SJCRH30 (cell line): ENCODE data around the gene LPCAT3. TPM values are rescaled to one million over a fixed set of nuclear protein-coding genes. Genes with fewer than 3 reads are reported as not detected.

Experiments used
- DNase-seq, 2 experiments: peaks; one replicate each; pipeline ENCODE4 v3.0.0-alpha.2; 2015 to 2020
- H3K27ac ChIP-seq: fragments of 250-450 bp; sonication (Bioruptor Pico); 2 replicates; pipeline ENCODE4 v1.5.1; 2020; ENCODE audit warnings: mild to moderate bottlenecking, moderate library complexity
- H3K27me3 ChIP-seq: fragments of 250-450 bp; sonication (Bioruptor Pico); 2 replicates; pipeline ENCODE4 v1.5.1; 2020; ENCODE audit warnings: mild to moderate bottlenecking, moderate library complexity
- H3K36me3 ChIP-seq: fragments of 250-450 bp; sonication (Bioruptor Pico); 2 replicates; pipeline ENCODE4 v1.5.1; 2020; ENCODE audit warnings: mild to moderate bottlenecking, moderate library complexity
- H3K4me1 ChIP-seq: fragments of 250-450 bp; sonication (Bioruptor Pico); 2 replicates; pipeline ENCODE4 v1.5.1; 2020; ENCODE audit warnings: mild to moderate bottlenecking, moderate library complexity
- H3K4me3 ChIP-seq: fragments of 250-450 bp; sonication (Bioruptor Pico); 2 replicates; pipeline ENCODE4 v1.5.1; 2020; ENCODE audit warnings: mild to moderate bottlenecking, moderate library complexity
- H3K9me3 ChIP-seq: fragments of 250-450 bp; sonication (Bioruptor Pico); replicated peaks from 2 replicates; pipeline ENCODE4 v1.5.1; 2020; ENCODE audit warnings: mild to moderate bottlenecking, moderate library complexity
- total RNA-seq: library from RNA; depleted of rRNA; stranded (reverse); fragments of >200 nt; shearing (Covaris generic); gene quantifications from 2 replicates; pipeline ENCODE4 v1.2.3, GENCODE V29; 2014; rRNA removed

The LPCAT3 gene
- total RNA-seq, 1 experiment from 2014 or later: 19.9 TPM

- no peaks in the 10 kb centered on the region for H3K9me3 ChIP-seq
- H3K27me3 ChIP-seq: no peaks in the 10 kb centered on the region
- H3K4me3 ChIP-seq: peak overlapping the region; percentile 74
- peak overlapping the region; percentile 24; the same call in 1 of the 2 replicates for H3K27ac ChIP-seq
- peaks cover 26% of the 10 kb centered on the region for H3K4me1 ChIP-seq
- H3K36me3 ChIP-seq: peaks cover 13% of the 10 kb centered on the region
- DNase-seq: no peak
These were observed 90.1 kb downstream of the LPCAT3 start for GRCh38 chr12:6928022-6928702.

- peaks cover 26% of the 10 kb centered on the region for H3K4me1 ChIP-seq
- peak; percentile 77 to 82 for DNase-seq
- peak within 1 kb of the TSS; percentile 95 for H3K4me3 ChIP-seq
- peak within 1 kb of the TSS; percentile 87 for H3K27ac ChIP-seq
- H3K9me3 ChIP-seq: no peaks in the 10 kb centered on the region
- H3K27me3 ChIP-seq: no peaks in the 10 kb centered on the region
- peaks cover 8% of the 10 kb centered on the region for H3K36me3 ChIP-seq
These were observed 90.8 kb downstream of the LPCAT3 start, which contains the start of gene ATN1 for GRCh38 chr12:6927379-6928021. TSS of gene ATN1 (plus strand) at chr12:6927959. CDS start at chr12:6934002, 6,043 bp downstream.

Other genes with a start within 250 kb of the LPCAT3 start
- gene LAG3, start 246.0 kb downstream of the LPCAT3 start, total RNA-seq: 0.16 TPM in 1 of 2 replicates, not detected in the other
- gene CD4, start 228.9 kb downstream of the LPCAT3 start, total RNA-seq: not detected in 2 replicates
- gene GPR162, start 196.7 kb downstream of the LPCAT3 start, total RNA-seq: 2.2 and 3.5 TPM in 2 replicates
- 13.7 and 19.3 TPM in 2 replicates for gene P3H3, start 190.1 kb downstream of the LPCAT3 start, total RNA-seq
- 2.2 and 3.2 TPM in 2 replicates for gene GNB3, start 177.6 kb downstream of the LPCAT3 start, total RNA-seq
- 96.8 and 104 TPM in 2 replicates for gene CDCA3, start 167.2 kb downstream of the LPCAT3 start, total RNA-seq
- 76.7 and 78.0 TPM in 2 replicates for gene USP5, start 166.3 kb downstream of the LPCAT3 start, total RNA-seq
- 1,296 and 1,386 TPM in 2 replicates for gene TPI1, start 150.9 kb downstream of the LPCAT3 start, total RNA-seq
- 2.6 and 3.7 TPM in 2 replicates for gene SPSB2, start 145.2 kb downstream of the LPCAT3 start, total RNA-seq
- gene LRRC23, start 113.7 kb downstream of the LPCAT3 start, total RNA-seq: 3.6 and 3.8 TPM in 2 replicates
- gene ENO2, start 103.9 kb downstream of the LPCAT3 start, total RNA-seq: 1.8 and 2.1 TPM in 2 replicates
- 13.2 and 14.2 TPM in 2 replicates for gene ATN1, start 90.5 kb downstream of the LPCAT3 start, total RNA-seq
- gene RNU7-1, start 74.7 kb downstream of the LPCAT3 start, total RNA-seq: not detected in 2 replicates
- gene C12orf57, start 74.5 kb downstream of the LPCAT3 start, total RNA-seq: 193 and 245 TPM in 2 replicates
- gene PTPN6, start 67.1 kb downstream of the LPCAT3 start, total RNA-seq: 0.18 and 0.38 TPM in 2 replicates
- 310 and 322 TPM in 2 replicates for gene PHB2, start 47.8 kb downstream of the LPCAT3 start, total RNA-seq
- 54.9 and 57.7 TPM in 2 replicates for gene EMG1, start 47.6 kb downstream of the LPCAT3 start, total RNA-seq
- gene C1S, start 42.2 kb upstream of the LPCAT3 start, total RNA-seq: 0.61 TPM in 1 of 2 replicates, not detected in the other
- gene C1R, start 74.0 kb upstream of the LPCAT3 start, total RNA-seq: 1.5 and 3.4 TPM in 2 replicates
- gene C1RL, start 90.7 kb upstream of the LPCAT3 start, total RNA-seq: 4.0 and 4.7 TPM in 2 replicates
- gene RBP5, start 110.4 kb upstream of the LPCAT3 start, total RNA-seq: not detected in 2 replicates
- gene CLSTN3, start 111.9 kb upstream of the LPCAT3 start, total RNA-seq: 6.5 and 6.9 TPM in 2 replicates
- 27.4 and 29.7 TPM in 2 replicates for gene PEX5, start 171.2 kb upstream of the LPCAT3 start, total RNA-seq